ENCODE measurements around the gene SENP8. TPM values are rescaled to one million over a fixed set of nuclear protein-coding genes. Genes with fewer than 3 reads are reported as not detected.

SENP8 gene
- total RNA-seq, 1 experiment from 2014 or later, result 1.3 TPM

DNA sequence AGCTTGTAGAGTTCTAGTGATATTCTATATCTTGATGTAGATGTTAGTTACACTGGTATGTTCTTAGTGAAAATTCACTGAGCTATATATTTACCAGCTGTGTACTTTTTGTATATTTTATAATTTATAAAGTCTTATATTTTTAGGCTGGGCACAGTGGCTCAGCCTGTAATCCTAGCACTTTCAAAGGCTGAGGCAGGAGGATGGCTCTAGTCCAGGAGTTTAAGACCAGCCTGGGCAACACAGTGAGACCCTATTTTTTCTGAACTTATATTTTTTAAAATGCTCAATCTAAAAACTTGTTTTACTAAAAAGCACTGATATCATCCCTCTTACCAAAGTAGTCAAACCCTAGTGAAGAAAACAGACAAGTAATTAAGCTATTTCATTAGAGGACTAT, 5.4 kb upstream of the SENP8 start:
- DNase-seq (ENCODE audit: low read depth), result no peak

DNA sequence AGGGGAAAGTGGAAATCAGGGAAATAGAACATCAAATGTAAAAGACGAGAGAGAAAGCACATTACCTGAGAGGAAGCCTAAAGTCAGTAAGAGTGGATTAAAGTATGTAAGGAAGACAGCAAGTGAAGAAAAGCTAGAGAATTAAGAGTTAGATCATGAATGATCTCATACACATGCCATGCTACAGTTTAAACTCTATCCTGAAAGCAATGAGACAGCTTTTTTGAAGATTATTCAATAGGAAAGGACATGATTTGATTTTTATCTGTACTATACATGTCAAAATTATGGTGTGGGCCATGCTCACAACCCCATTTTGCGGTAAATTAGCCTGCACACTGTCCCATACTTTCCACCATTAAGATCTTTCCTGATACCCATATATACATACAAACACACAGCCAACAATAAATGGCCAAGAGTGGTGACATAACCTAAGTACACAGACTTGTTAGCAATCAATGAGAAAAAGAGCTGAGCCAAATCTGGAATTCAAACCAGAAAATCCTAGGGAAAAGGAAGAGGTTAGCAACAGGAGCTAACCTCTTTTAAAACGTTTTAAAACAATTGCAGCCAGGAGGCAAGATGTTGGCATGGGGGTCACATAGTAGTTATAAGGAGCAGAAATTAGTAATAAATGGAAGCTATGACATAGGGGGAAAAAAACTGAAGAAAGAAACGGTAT, 4.7 kb upstream of the SENP8 start:
- DNase-seq (ENCODE audit: low read depth), result no peak

DNA sequence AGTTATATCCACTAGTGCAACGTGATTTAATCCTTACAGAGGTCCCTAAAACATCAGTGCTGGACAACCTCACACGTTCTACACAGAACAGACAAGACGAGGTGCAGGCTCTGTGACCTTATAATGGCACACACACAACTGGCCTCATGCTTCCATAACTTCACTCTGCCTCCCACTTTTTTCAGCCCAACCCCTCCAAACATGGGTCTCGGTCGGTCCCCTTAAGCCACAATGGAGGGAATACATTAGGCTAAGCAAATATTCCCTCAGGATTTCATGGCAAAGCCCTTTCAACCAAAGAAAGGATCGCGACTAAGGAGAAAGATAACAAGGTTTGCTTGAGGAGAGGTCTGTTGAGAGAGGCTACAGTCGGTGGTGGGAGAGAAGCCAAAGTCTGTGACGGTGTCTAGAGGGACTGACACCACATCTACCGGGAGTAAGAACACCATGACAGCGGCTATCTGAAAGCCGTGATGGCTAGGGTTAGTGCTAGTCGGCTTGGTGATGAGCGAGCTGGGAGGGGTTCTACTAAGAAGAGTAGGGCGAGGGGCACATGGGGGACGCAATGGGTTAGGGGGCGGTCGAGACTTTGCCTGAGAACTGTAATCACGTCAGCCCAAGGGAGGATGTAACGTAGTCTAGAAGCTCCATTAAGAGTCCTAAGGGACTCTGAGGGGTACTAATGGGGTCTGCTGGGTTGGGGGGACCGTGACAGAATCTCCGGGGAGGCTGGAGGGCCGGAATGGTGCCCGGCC, 1.3 kb upstream of the SENP8 start:
- DNase-seq (ENCODE audit: low read depth), result peak; percentile 23

DNA sequence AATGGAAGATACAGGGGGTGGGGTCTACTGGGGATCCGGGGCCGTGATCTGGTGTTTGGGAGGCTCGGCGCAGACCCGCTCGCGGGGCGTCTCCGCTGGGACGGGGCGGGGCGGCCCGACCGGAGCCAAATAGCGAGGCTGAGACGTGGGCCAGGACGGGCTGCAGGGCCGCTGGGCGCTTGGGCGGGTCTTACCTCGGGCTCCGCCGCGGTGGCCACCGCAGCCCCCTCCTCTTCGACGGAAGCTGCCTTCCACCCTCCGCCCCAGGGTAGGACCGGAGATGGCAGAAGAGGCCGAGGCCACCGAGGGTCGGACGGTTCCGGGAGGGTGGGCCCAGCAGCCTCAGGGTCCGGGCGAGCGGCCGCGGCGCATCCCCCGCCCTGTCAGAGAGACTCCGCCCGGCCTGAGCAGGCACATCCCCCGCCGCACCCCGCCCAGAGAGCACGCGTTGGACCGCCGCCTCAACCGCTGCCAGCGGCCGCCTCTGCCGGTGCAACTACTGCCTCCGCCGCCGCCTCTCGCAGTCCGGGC, 652 bp upstream of the SENP8 start:
- DNase-seq (ENCODE audit: low read depth), result peak; percentile 83

DNA sequence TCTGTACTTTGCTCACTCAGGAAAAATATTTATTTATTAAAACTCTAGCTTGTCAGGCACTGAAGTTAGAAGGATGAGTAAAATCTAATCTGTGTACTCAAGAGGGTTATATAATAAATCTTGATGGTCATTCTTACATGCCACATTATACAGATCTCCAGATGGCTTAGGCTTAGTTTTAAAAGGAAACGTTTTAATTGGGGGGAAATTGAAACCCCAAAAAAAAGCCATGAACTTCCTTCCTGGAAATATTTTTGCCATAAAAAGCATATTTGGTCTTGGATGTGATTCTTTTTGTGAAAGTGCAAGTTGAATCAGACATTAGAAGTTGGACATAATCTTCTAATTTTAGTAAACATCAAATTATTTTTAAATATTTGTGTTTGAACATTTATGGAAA, 6.0 kb downstream of the SENP8 start:
- DNase-seq (ENCODE audit: low read depth), result no peak

DNA sequence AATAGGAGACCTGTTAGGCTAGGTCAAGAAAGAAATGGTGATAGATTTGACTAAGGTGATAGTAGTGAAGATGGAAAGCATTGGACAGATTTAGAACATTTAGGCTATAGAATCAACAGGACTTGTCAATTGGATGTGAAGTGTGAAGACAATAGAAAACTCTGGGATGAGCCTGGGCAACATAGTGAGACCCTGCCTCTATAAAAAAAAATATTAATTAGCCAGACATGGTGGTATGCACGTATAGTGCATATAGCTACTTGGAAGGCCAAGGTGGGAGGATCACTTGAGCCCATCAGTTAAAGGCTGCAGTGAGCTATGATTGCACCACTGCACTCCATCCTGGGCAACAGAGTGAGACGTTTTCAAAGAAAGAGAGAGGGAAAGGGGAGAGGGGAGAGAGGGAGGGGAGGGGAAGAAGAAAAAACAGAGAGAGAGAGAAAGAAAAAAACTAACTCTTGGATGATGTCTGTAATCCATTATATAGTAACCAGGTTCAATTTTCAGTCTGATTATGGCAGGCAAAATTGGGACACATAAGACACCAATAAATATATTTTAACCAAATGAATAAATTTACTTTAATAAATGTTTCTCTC, 9.6 kb downstream of the SENP8 start:
- no peak for DNase-seq (ENCODE audit: low read depth)

DNA sequence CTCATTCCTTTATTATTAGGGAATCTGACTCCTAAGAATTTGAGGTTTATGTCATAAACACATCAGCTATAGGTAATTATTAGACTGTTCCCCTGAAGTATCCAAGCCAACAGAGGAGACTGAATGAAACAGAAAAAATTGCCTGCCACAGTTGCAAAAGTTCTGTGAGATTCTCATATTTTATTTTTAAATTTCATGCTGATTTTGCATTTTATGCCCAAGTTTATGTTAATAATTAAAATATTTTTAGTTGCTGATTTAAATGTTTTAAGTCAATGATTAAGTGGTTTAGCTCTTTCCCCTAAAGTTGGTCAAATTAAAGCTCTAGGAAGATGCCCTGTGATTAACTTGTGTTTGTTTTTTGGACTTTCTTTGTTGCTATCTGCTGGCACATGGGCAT, 10.2 kb downstream of the SENP8 start:
- no peak for DNase-seq (ENCODE audit: low read depth)

DNA sequence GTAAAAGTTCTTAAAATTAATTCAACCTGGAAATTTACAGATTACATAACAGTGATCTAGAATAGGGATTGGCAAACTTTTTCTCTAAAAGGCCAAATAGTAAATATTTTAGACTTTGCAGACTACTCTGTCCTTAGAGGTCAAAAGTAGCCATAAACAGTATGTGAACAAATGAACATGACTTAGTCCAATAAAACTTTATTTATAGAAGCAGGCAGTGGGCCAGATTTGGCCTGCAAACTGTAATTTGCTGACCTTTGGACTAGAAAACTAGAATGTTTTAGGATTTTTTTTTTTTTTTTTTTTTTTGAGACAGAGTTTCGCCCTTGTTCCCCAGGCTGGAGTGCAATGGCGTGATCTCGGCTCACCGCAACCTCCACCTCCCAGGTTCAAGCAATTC, 12.1 kb downstream of the SENP8 start:
- DNase-seq (ENCODE audit: low read depth), result no peak

DNA sequence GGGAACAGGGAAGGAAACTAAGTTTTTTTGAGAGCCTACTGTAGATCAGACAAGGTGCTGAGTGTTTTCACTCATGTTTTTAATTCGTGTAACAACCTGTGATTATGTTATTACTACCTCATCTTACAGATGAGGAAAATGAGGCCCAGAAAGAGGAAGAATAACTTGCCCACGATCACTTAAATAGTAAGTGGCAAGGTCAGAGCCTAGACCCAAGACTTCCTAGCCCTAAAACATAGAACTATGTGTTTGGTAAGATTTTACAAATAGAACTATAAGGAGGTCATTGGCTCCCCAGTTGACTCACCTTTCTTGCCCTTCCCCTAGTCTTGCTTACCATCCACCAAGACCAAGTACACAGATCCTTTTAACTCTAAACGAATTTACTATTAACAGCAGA, 13.7 kb downstream of the SENP8 start:
- no peak for DNase-seq (ENCODE audit: low read depth)

DNA sequence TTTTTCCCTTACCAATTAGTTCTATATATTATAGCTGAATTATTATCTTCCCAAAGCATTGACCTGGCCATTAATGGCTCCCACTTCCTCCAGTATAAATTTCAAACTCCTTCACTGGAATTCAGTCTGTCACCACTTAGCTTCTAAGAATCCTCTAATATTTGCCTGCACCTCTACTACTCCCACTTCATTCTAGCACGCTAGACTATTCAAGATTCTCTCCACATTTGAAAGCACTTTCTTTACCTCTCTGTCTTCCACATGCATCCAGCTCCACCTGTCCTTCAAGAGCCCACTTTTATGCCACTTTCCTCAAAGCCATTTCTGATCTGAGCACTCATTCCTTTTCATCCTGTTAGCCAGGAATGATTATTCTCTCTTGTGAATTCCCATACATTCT, 15.0 kb downstream of the SENP8 start:
- no peak for DNase-seq (ENCODE audit: low read depth)

DNA sequence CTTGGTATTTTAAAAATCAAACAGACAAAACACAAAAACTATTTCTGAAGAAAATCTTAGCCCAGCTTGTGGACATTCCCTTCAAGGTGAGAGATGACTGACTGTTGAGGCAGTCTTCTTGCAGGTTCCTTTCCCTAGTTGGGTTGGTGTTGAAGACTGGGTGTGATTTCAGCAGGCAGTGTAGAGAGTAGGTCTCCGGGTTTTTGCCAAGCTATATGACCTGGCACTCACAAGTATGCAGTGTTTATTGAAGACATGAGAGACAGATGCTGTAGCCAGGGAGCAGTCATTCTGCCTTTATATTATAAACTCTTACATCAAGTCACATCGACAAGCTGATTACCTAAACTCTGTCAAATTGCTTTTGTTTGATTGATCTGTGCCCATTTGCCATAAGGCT, 17.5 kb downstream of the SENP8 start:
- DNase-seq (ENCODE audit: low read depth), result no peak

DNA sequence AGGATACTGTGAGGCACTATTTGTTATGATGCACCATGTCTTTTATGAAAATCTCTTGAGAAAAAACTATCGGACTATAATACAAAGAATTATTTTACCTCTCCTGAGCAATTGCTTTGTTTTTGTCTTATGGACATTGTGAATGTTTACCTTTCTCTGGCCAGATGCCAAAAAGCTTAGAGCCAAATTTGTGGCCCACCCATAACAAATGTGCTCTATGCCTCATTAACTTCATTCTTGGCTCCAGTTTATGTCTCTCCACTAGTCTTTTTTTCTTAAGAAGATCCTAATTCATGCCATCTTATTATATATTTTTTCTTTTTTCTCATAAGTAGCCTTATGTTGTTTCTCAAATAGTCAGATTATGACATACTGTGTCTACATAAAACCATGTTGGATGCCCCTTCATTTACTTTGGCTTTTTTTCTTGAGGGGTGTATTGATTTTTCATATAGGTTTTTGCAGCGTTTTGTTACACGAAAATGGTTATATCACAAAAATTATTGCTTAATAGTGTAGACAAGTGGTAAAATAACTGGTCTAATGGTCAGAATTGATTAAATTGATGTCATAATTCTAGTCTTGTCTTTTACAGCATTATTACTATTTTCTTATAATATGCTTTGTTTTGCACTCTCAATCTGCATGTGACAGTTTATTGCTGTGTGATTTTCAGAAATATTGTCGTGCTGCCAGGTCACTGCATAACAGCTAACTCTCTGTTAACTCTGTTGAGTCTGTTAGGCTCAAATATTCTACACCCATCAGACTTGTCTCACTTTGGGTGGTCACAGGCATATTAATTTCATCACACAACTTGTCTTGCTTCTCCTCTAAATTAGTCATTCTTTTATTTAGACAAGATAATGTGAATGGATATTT, 18.2 kb downstream of the SENP8 start:
- DNase-seq (ENCODE audit: low read depth), result no peak

DNA sequence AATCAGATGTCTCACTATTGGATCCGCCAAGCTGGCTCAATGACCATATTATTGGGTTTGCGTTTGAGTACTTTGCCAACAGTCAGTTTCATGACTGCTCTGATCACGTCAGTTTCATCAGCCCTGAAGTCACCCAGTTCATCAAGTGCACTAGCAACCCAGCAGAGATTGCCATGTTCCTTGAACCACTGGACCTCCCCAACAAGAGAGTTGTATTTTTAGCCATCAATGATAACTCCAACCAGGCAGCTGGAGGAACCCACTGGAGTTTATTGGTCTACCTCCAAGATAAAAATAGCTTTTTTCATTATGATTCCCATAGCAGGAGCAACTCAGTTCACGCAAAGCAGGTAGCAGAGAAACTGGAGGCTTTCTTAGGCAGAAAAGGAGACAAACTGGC, 21.5 kb downstream of the SENP8 start:
- DNase-seq (ENCODE audit: low read depth), result no peak

DNA sequence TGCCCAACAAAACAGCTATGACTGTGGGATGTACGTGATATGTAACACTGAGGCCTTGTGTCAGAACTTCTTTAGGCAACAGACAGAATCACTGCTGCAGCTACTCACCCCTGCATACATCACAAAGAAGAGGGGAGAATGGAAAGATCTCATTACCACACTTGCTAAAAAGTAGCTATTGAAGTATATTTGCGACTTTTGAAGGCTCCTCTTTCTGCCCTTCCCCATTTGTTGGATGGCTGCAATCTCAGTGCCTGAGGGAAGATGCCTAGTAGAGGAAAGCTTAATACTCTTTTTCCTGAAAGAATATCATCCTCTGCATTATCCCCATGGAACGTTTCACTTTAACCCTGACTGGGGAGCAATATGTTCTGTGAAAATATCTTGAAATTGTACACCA, 21.9 kb downstream of the SENP8 start:
- DNase-seq (ENCODE audit: low read depth), result no peak

DNA sequence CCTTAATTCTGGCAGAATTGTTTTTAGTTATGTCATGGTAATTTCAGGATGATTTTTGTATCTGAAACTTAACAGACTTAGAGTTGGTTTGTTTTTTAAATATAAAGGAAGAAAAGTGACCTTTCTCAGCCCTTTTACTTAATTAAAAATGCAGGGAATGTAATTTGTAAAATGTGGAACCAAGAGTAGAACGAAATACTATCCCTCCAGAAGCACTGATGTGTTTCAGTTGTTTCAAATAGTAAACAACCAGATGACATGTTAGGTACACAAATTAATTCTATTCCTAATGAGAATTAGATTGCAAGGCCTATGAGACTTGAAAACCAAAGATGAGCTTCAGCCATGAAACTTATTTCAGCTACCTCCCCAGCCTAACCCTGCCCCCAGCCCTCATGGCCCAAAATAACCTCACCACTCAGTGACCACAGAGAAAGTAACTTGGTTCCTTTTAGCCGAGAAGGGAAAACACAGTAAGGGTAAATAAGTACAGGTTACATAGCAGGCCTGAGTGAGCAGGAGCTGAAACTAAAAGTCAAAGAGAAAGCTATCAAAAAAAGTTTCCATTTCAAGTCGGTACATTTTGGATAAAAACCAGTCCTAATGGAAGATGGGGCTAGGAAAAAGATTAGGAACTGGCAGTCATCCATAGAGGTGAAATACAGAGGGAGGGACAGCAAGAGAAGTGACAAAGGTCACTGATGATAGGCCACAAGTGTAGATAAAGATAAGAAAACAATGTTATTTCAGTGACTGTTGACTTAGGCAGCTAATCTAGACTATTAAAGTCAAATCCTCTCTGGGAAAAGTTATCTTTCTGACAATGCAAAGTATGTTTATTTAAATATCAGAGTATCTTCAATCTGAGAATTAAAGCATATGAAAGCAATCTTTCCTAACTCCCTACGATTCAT, 23.2 kb downstream of the SENP8 start:
- no peak for DNase-seq (ENCODE audit: low read depth)

DNA sequence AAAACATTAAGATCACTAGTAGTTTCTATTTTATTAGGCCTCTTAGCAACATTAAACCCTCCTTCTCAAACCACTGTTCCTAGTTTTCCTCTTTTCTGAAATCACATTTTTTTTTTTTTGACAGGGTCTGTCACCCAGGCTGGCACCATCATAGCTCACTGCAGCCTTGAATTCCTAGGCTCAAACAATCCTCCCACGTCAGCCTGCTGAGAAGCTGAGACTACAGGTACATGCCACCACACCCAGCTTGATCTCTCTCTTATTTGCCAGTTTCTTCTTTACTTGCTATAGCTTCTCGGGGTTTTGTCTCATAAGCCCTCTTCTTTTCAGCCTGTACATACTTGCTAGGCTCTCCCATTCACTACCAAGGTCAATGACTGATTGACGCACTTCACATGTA, 28.0 kb downstream of the SENP8 start:
- no peak for DNase-seq (ENCODE audit: low read depth)

DNA sequence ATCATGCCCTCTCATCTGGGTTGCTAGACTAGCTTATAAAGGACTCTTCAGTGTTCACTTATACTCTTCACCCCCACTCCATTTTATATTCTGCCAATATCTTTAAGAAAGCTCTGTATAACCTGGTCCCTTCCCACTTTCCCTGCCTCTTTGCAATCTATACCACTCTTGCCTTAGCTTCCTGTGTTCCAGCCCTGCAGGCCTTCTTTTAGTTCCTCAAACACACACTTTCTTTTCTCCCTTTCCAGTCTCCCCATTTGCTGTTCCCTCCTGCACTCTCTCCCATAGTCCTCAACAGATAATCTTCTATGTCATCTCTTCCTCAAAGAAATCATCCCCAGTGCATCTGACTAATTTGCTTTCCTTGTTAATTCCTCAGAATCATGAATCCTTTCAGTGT, 28.7 kb downstream of the SENP8 start:
- no peak for DNase-seq (ENCODE audit: low read depth)

DNA sequence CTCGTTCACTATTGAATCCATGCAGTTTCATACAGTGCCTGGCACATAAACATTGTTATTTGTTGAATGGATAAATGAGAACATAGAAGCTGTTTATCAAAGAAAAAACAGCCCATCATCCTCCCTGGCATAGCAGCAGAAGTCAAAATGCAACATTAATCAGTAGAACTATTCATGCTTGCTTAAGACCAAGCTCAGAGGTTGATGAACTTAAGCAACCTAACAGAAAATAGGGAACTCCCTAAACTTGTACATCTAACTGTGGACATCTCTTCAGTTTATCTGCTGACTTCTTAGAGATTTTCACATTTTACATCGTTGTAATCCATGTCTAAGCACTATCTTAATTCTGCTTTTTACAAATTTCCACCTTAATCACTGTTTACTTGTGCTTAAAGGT, 29.2 kb downstream of the SENP8 start:
- no peak for DNase-seq (ENCODE audit: low read depth)

DNA sequence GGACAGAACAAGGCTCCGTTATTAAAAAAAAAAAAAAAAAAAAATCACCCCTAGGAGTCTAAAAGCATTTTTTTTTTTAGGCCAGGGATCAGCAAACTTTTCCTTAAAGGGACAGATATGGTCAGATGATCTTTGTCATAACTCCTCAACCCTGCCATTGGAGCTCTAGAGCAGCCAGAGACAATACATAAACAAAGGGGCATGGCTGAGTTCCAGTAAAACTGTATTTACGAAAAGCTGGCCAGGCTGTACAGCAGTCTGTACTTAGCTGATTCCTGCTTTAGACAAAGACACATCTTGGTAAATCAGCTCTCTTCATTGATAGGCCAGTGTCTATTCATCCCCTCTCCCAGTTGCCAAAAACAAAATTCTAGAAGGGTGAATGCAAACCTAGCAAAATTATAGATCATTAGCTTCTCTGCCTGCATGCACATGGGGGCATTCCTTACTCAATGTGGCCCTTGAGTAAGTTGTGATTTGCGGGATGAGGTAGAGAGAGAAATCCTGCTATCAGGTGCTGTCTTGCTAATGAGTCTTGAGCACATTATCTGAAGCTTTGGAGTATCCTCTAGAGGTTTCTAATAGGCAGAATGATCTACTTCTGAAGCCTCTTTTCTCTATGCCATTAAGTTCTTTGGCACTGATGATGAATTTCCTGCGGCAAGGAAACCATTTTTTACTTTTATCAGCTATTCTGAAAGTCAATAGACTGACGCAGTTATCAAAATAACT, 35.2 kb downstream of the SENP8 start:
- DNase-seq (ENCODE audit: low read depth), result no peak

DNA sequence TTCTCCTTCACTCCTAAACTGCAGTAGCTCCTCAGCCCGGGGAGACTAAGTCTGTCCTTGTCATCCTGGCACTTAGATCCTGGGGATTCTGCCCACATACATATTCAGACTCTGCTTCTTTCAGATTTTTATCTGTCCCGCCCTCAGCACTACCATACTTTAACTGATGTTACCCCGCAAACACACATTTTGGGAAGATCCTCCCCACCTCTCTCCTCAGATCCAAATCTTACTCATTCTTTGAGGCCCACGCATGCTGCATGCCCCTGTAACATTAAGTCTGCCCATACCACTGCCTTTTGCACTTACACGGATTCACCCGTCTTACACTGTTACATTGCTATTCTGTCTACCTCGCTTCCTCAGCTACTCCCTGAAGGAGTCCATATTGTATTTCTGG, 36.1 kb downstream of the SENP8 start:
- DNase-seq (ENCODE audit: low read depth), result no peak
